SK-N-SH (cell line): ENCODE measurements around the gene RBMS1. TPM values are rescaled to one million over a fixed set of nuclear protein-coding genes. Genes with fewer than 3 reads are reported as not detected.

Experiments used
- CTCF ChIA-PET: fragments of 300-600, 350-600 bp; formaldehyde crosslinking; extraction: SDS; loops from one replicate; lab custom pipeline; 2021; lab: Yijun Ruan, JAX
- POLR2A ChIA-PET: fragments of 350-600 bp; sonication (Branson Sonifier 250); formaldehyde crosslinking; extraction: SDS; loops from one replicate; lab custom pipeline; 2020; ENCODE audit warnings: antibody characterized with exemption, inconsistent platforms; lab: Yijun Ruan, JAX
- DNase-seq: peaks from one replicate; pipeline ENCODE4 v3.0.0; 2012
- H2AFZ ChIP-seq: fragments of 200-600 bp; sonication (generic); 2 replicates; pipeline ENCODE4 v1.8.1; 2016; ENCODE audit warnings: antibody characterized with exemption, mild to moderate bottlenecking, low read depth
- H3F3A ChIP-seq: fragments of 200-600 bp; sonication (generic); replicated peaks from 2 replicates; pipeline ENCODE3; 2016; ENCODE audit warnings: antibody characterized with exemption, mild to moderate bottlenecking; ENCODE audit not compliant: insufficient read depth
- H3K27ac ChIP-seq, 2 experiments: fragments of 200-500 bp in 1 of 2; fragments of 200-600 bp in 1 of 2; sonication (Bioruptor generic) in 1 of 2; sonication (generic), shearing (Covaris generic) in 1 of 2; 2 replicates each; pipeline versions ENCODE4 v1.5.1 to v1.6.1; 2014 to 2016; ENCODE audit warnings: low read depth in 2 of 2, inconsistent platforms in 1 of 2, low read length in 1 of 2, mild to moderate bottlenecking in 1 of 2, mixed read lengths in 1 of 2
- H3K27me3 ChIP-seq: fragments of 200-600 bp; sonication (generic), shearing (Covaris generic); 2 replicates; pipeline ENCODE4 v1.6.1; 2016; ENCODE audit warnings: mixed run types; ENCODE audit not compliant: insufficient read depth
- H3K36me3 ChIP-seq, 2 experiments: fragments of 200-500 bp in 1 of 2; fragments of 200-600 bp in 1 of 2; sonication (Bioruptor generic) in 1 of 2; sonication (generic) in 1 of 2; replicated peaks in 1 of 2; 2 replicates each; pipeline versions ENCODE3 to v1.5.1; 2014 to 2016; ENCODE audit warnings: low read length in 1 of 2, mild to moderate bottlenecking in 1 of 2; ENCODE audit not compliant: insufficient read depth in 2 of 2, control insufficient read depth in 1 of 2
- H3K4me1 ChIP-seq, 2 experiments: fragments of 200-500 bp in 1 of 2; fragments of 200-600 bp in 1 of 2; sonication (Bioruptor generic) in 1 of 2; sonication (generic), shearing (Covaris generic) in 1 of 2; 2 replicates each; pipeline versions ENCODE4 v1.5.1 to v1.6.1; 2014 to 2016; ENCODE audit warnings: low read depth in 1 of 2, low read length in 1 of 2, mixed run types in 1 of 2; ENCODE audit not compliant: insufficient read depth in 2 of 2, control insufficient read depth in 1 of 2
- H3K4me2 ChIP-seq: fragments of 200-600 bp; sonication (generic), shearing (Covaris generic); 2 replicates; pipeline ENCODE4 v1.6.1; 2017; ENCODE audit warnings: mixed run types
- H3K4me3 ChIP-seq, 2 experiments: fragments of 200-500 bp in 1 of 2; fragments of 200-600 bp in 1 of 2; sonication (Bioruptor generic) in 1 of 2; sonication (generic), shearing (Covaris generic) in 1 of 2; 2 replicates each; pipeline versions ENCODE4 v1.5.1 to v1.8.1; 2014 to 2016; ENCODE audit warnings: low read depth in 2 of 2, inconsistent platforms in 1 of 2, low read length in 1 of 2, mild to moderate bottlenecking in 1 of 2, mixed read lengths in 1 of 2, moderate library complexity in 1 of 2
- H3K79me2 ChIP-seq: fragments of 200-600 bp; sonication (generic); 2 replicates; pipeline ENCODE4 v1.8.1; 2017; ENCODE audit warnings: mild to moderate bottlenecking; ENCODE audit not compliant: insufficient read depth
- H3K9ac ChIP-seq: fragments of 200-600 bp; sonication (generic); 2 replicates; pipeline ENCODE4 v1.6.1; 2017; ENCODE audit warnings: mixed run types
- H3K9me2 ChIP-seq: fragments of 200-600 bp; sonication (generic); 2 replicates; pipeline ENCODE4 v1.6.1; 2017; ENCODE audit warnings: mixed run types
- H3K9me3 ChIP-seq: fragments of 200-600 bp; sonication (generic); 2 replicates; pipeline ENCODE4 v1.6.1; 2017; ENCODE audit warnings: mixed run types, mild to moderate bottlenecking, moderate library complexity
- H4K20me1 ChIP-seq: fragments of 200-600 bp; sonication (generic); 2 replicates; pipeline ENCODE4 v1.6.1; 2017; ENCODE audit warnings: mild to moderate bottlenecking, mixed run types; ENCODE audit not compliant: insufficient read depth
- FOXM1 ChIP-seq: IDR thresholded peaks from 2 replicates; pipeline ENCODE4 v1.4.0; 2012; ENCODE audit warnings: low read depth, mild to moderate bottlenecking
- GABPA ChIP-seq: IDR thresholded peaks from 2 replicates; pipeline ENCODE4 v1.4.0; 2012; ENCODE audit warnings: low read depth, mild to moderate bottlenecking
- MEF2A ChIP-seq: IDR thresholded peaks from 2 replicates; pipeline ENCODE4 v1.4.0; 2012; ENCODE audit warnings: low read depth, borderline replicate concordance
- REST ChIP-seq: IDR thresholded peaks from 2 replicates; pipeline ENCODE4 v1.6.1; 2012; ENCODE audit warnings: mild to moderate bottlenecking, low read depth, low read length, moderate library complexity
- SIN3A ChIP-seq: IDR thresholded peaks from 2 replicates; pipeline ENCODE4 v1.6.1; 2012; ENCODE audit warnings: low read depth, mild to moderate bottlenecking, low read length, moderate library complexity, borderline replicate concordance
- SMC3 ChIP-seq: IDR thresholded peaks from 2 replicates; pipeline ENCODE4 v1.6.1; 2012; ENCODE audit warnings: low read depth, low read length, improper control_type of control experiment
- TAF1 ChIP-seq: IDR thresholded peaks from 2 replicates; pipeline ENCODE4 v1.6.1; 2012; ENCODE audit warnings: low read depth, mild to moderate bottlenecking, low read length, moderate library complexity, borderline replicate concordance
- TCF12 ChIP-seq: IDR thresholded peaks from 2 replicates; pipeline ENCODE4 v1.4.0; 2012
- TEAD4 ChIP-seq: IDR thresholded peaks from 2 replicates; pipeline ENCODE4 v1.4.0; 2012; ENCODE audit warnings: mild to moderate bottlenecking, borderline replicate concordance; ENCODE audit not compliant: insufficient read depth
- USF2 ChIP-seq: fragments of 150-350 bp; IDR thresholded peaks from 2 replicates; pipeline ENCODE4 v1.6.1; 2017; ENCODE audit warnings: antibody characterized with exemption, low read length, low read depth, borderline replicate concordance
- ZBTB33 ChIP-seq: IDR thresholded peaks from 2 replicates; pipeline ENCODE4 v1.4.0; 2012; ENCODE audit warnings: low read depth, borderline replicate concordance
- WGBS: methylation state at CpG from one replicate; pipeline ENCODE4 v1.1.6; 2017; ENCODE audit warnings: low lambda C conversion rate; 5-methylcytosine and 5-hydroxymethylcytosine counted together
- polyA plus RNA-seq, 3 experiments: library from polyadenylated mRNA; depleted of rRNA; stranded (reverse); fragments of >200 nt; gene quantifications; 2 replicates each; pipeline ENCODE4 v1.2.3, GENCODE V29; 2012

The RBMS1 gene
- polyA plus RNA-seq, 1 of the 3 experiments (the other 2 are of a cell fraction), result 56.5 TPM

GRCh38 chr2:160223560-160223959 is 270.0 kb downstream of the RBMS1 start:
- Histone ChIP-seq H3K9me2 (no peaks in the 10 kb centered on the region), H3K36me3 (no peaks in the 10 kb centered on the region), H3K4me3 (no peak overlapping the region), H3F3A (peaks cover 35% of the 10 kb centered on the region), H3K79me2 (no peaks in the 10 kb centered on the region), H3K4me2 (peak overlapping the region; percentile 45)
- TF ChIP-seq FOXM1 (no peak), TCF12 (no peak), SMC3 (no peak), MEF2A (no peak), TAF1 (no peak)
- TF ChIP-seq, all 33 proteins: peak for 0
- Histone ChIP-seq H4K20me1 (no peaks in the 10 kb centered on the region), H3K27me3 (no peaks in the 10 kb centered on the region), H3K9me3 (no peaks in the 10 kb centered on the region), H2AFZ (no peak overlapping the region), H3K9ac (peak overlapping the region; percentile 50; the same call in 1 of the 2 replicates), H3K4me1 (peaks cover 38 to 74% of the 10 kb centered on the region in 2 experiments), H3K27ac (peak overlapping the region; percentile 96 to 98)
- WGBS, result 66% methylated on average over 3 of the region's 3 CpGs
- POLR2A ChIA-PET, result no interaction called here
- no peak for DNase-seq
- CTCF ChIA-PET, result interaction anchor here (1.2 to 1.8 kb wide), 3 partner anchors 28 to 747 kb away, joined by 4 read pairs; no protein-coding TSS in a partner anchor

- Histone ChIP-seq H3K79me2 (no peaks in the 10 kb centered on the region), H3K9ac (no peak overlapping the region), H3K36me3 (no peaks in the 10 kb centered on the region), H3K9me3 (no peaks in the 10 kb centered on the region), H3K27me3 (no peaks in the 10 kb centered on the region), H4K20me1 (no peaks in the 10 kb centered on the region), H3K4me3 (no peak overlapping the region), H3K27ac (peak overlapping the region; percentile 96 to 98), H2AFZ (no peak overlapping the region), H3K4me1 (peaks cover 37 to 67% of the 10 kb centered on the region in 2 experiments), H3F3A (peaks cover 27% of the 10 kb centered on the region), H3K9me2 (no peaks in the 10 kb centered on the region), H3K4me2 (no peak overlapping the region)
- TF ChIP-seq USF2 (no peak), REST (no peak), TEAD4 (no peak), ZBTB33 (no peak), GABPA (no peak), SIN3A (no peak), TAF1 (no peak)
- CTCF ChIA-PET, result interaction anchor here (0.8 to 1.8 kb wide), 4 partner anchors 10 to 747 kb away, joined by 4 read pairs; no protein-coding TSS in a partner anchor
- DNase-seq, result no peak
- POLR2A ChIA-PET, result no interaction called here
- 76% methylated on average over 7 of the region's 7 CpGs for WGBS
Measured at GRCh38 chr2:160222546-160223283, 270.9 kb downstream of the RBMS1 start.
